Measurements from ENCODE around the gene ZNHIT2.
"Not testable (repeated sequence)": the region's sequence is repeated elsewhere in the genome, so short reads cannot be mapped to it uniquely, and the experiment has no call there.

ZNHIT2 gene

DNA sequence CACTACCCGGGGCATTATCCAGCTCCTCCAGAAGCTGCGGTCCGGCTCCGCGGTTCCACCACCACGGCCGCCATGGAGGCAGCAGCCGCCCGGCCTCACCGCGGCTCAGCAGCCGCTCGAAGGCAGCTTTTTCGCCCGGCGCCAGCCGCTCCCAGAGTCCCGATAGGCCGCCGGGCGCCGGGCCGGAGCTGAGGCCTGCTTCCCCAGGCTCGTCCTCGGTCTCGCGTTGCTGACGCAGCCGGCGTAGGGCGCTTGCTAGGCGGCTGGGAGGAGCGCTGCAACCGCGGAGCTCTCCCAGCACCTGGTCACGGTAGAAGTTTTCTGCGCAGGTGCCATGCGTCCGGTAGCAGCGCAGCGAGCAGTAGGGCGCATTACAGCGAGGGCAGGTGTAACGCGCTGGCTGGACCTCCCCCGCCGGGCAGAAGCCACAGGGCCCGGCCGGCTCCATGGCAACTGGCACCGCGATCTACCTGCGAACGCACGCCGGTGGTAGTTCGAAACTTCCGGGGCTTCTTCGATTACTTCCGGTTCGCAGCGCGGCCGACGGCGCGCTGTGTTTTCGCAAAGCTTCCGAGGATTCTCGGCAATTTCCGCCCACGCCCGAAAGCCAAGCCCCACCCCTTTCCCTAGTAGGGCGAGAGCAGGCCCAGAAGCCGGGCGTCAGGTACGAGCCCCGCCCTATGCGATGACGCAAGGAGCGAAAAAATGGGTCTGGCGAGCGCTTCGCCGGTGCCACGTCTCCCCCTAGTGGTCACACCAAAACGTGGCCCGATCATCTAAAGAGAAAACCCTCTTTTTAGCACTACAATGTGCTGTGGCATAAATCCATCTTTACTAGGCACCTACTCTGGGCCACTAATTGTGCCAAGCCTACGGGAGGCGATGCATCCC, at the start of gene ZNHIT2:
Gene ZNHIT2 (minus strand): TSS at position 496 of the 891 bp plus-strand sequence. CDS start 48 bp downstream, at position 448.
- peak; percentile 99 for DNase-seq (ENCODE audit: low read depth)

GRCh38 chr11:65166893-65167292, 49.4 kb upstream of the ZNHIT2 start:
- DNase-seq (ENCODE audit: low read depth): no peak

DNA sequence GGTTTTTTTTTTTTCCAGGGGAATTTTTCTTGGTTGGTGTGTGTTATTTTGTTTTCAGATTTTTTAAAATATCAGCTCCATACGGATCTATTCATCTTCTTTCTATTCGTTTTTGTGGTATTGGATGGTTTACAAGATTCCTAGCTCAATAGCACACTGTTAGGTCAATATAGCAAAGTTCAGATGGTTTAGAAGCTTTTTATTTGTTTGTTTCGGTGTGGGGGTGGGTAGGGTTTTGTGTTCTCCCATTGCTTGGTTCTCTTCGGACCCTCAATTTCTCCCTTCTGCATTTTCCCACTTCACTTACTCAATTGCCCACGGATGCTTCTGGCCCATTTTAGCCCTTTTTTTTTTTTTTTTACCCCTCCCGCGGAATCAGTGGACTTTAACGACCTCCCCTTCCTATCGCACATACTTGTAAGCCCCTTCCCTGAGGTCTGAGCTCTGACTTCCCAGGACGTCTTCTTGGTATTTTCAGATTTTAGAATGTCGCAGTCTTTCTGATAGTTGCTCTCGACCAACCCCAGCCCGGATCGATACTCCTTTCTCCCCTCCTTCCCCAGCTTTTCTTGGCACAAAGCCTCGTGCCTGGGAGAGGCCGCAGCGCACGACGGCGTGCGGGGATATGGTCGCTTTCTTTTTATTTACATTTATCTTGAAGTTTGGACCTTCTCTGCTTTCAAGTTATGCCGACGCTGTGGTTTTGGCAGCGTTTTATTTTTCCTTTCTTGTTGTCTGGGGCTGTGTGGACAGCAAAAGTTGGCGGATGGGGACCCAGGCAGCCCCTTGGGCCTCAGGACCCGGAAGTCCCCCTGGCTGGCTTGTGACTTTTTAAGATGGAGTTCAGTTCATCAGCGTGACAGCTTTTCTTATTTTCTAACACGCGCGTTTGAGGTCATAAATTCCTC, 48.2 kb upstream of the ZNHIT2 start:
- DNase-seq (ENCODE audit: low read depth): peak; percentile 18

GRCh38 chr11:65163684-65164083, 46.2 kb upstream of the ZNHIT2 start:
- DNase-seq (ENCODE audit: low read depth): no peak

GRCh38 chr11:65160643-65161042, 43.1 kb upstream of the ZNHIT2 start:
- DNase-seq (ENCODE audit: low read depth): no peak

DNA sequence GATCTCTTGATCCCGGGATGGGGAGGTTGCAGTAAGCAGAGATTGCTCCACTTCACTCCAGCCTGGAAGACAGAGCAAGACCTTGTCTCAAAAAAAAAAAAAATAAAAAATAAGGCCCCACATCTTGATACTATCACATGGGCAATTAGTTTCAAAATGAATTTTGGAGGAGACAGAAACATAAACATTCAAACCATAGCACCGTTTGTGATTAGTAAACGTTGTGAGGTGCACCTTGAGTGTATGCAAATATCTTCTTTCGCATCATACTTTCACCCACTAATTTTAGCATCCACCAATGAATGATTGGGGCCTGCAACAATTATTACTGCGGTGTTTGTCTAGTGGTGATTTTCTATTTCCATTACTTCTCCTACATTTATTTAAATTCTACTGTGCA, 41.5 kb upstream of the ZNHIT2 start:
- no peak for DNase-seq (ENCODE audit: low read depth)

DNA sequence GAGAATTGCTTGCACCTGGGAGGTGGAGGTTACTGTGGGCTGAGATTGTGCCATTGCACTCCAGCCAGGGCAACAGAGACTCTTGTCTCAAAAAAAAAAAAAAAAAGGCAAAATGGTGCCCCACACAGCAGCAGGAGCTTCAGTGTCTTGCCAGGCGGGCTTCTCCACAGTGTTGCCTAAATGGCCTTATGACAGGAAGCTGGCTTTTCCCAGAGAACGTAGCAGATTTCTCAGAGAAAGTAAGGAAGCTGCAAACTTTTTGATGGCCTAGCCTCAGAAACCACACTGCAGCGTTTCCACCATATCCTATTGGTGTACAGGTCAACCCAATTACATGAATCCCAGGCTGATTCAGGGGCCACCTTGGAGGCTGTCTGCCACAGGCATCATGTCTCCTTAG, 39.8 kb upstream of the ZNHIT2 start:
- DNase-seq (ENCODE audit: low read depth): no peak

DNA sequence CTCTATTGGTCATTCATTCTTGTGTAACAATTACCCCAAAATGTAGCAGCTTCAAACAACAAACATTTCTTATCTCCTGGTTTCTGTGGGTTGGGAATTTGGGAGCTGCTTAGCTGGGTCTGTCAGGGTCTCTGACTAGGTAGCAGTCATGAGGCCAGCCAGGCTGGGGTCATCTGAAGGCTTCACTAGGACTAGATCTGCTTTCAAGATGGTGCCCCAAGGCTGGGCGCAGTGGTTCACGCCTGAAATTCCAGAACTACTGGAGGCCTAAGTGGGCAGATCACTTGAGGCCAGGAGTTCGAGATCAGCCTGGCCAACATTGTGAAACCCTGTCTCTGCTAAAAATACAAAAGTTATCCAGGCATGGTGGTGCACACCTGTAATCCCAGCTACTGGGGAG, 39.4 kb upstream of the ZNHIT2 start:
- DNase-seq (ENCODE audit: low read depth): no peak

- DNase-seq (ENCODE audit: low read depth): no peak
Measured at GRCh38 chr11:65156256-65156655, 38.8 kb upstream of the ZNHIT2 start.

DNA sequence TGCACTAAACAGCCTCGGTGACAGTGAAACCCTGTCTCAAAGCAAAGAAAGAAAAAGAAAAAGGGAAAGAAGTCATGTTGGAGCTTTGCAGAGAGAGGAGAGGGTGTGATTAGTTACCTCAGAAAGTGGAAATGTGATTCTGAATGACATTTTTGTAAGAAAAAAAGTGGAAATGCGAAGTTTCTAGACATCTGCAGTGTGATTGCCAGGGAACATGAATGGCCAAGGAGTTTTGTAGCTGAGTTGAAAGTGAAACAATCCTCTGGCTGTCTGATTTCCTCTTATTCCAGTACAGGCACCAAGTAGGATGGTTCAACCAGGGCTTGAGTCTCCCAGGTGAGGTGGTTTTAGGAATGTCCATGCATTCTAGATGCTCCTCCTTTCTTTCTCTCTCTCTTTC, 34.6 kb upstream of the ZNHIT2 start:
- no peak for DNase-seq (ENCODE audit: low read depth)

DNA sequence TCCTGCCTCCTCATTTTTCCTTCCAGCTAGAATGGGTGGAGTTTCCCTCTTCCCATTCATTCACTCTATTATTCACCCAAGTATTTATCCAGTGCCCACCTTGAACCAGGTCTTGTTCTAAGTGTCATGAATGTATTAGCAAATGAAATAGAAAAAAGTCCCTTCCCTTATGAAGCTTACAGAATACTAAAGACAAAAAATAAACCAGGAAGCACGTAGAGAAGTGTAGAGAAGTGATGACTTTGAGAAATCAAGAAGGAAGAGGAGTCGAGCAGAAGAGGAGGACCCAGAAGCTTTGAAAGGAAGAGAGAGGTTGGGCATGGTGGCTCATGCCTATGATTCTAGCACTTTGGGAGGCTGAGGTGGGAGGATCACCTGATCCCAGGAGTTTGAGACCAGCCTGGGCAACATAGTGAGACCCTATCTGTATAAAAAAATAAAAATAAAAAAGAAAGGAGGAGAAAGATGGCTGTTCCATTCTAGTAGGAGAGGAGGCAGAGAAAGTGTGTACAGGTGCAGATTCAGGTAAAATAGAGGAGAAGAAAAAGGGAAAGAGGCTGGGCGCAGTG, 33.9 kb upstream of the ZNHIT2 start:
- no peak for DNase-seq (ENCODE audit: low read depth)

- peak; percentile 91 for DNase-seq (ENCODE audit: low read depth)
Measured at GRCh38 chr11:65150509-65151299, 33.2 kb upstream of the ZNHIT2 start.

- not testable (repeated sequence) for DNase-seq (ENCODE audit: low read depth)
Measured at GRCh38 chr11:65150131-65150508, 32.6 kb upstream of the ZNHIT2 start.

DNA sequence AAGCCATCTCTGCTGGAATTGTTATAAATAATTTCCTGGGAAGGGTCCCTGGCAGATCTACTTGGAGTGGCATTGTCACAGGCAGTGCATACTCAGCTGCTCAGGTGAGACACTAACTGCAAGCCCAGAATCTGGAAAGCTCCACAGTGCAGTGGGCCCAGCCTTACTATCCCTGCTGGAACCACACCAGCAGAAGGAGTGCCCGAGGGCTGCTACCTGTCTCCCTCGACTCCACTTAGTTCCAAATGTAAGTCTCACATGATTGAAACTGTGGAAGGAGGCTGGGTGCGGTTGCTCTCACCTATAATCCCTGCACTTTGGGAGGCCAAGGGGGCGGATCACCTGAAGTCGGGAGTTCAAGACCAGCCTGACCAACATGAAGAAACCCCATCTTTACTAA, 31.2 kb upstream of the ZNHIT2 start:
- no peak for DNase-seq (ENCODE audit: low read depth)

- DNase-seq (ENCODE audit: low read depth): no peak
Measured at GRCh38 chr11:65147352-65148075, 30.0 kb upstream of the ZNHIT2 start.

GRCh38 chr11:65141896-65142494, 24.5 kb upstream of the ZNHIT2 start:
- DNase-seq (ENCODE audit: low read depth): no peak

- DNase-seq (ENCODE audit: low read depth): no peak
Measured at GRCh38 chr11:65136515-65137096, 19.1 kb upstream of the ZNHIT2 start.

DNA sequence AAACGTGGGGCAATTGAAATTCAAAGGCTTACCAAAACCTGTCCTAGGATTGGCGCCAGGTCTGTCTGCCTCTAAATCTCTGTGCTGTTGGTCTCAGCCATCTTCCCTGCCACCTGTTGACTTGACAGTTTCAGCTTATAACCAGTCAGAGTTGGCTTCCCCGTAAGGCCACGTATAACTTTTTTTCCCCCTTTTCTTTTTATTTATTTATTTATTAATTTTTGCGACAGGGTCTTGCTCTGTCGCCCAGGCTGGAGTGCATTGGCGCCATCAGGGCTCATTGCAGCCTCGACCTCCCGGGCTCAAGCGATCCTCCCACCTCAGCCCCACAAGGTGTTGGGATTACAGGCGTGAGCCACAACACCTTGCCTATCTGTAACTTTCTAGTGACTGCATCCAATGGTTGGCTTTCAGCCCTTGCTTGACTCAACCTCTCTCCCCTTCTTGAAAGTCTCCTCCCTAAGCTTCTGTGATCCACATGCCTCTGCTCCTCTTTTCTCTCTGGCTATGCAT, 18.2 kb upstream of the ZNHIT2 start:
- DNase-seq (ENCODE audit: low read depth): no peak

DNA sequence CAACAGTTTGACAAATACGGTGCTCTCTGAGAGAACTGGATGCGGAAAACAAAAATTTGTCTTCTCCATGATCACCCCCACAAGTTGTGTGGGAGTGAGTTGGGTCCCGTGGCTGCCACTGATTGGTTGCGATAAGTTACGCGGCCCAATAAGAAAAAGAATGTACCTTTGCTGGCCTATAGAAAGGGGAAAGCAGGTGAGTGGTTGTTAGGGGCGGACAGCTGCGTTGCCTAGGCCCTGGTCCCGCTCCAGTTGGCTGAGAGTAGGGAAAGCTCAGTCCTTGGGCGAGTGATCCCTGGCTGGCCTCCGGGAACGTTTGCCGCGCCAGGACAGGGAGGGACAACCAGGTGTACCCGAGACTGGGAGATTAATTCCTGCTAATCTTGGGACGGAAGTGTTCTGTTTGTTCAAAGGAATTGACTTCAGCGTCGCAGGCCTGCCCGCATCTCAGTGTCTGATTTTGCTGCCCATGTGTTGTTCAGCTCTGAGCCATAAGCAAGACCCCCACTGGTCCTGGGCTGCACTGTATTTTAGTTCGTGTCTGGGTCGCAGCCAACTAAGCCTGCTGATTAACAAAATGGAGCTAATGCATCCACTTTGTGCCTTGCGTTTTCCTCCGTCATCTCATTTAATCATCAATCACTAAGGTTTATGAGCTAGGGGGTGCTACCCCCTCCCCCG, 17.6 kb upstream of the ZNHIT2 start:
- DNase-seq (ENCODE audit: low read depth): peak; percentile 98
